B cell (primary cell): ENCODE measurements around the gene CRIP3.

Source experiments
- CTCF ChIP-seq: fragments of 200-600 bp; IDR thresholded peaks from one replicate; pipeline ENCODE4 v1.8.0; 2022; ENCODE audit warnings: antibody characterized with exemption, mild to moderate bottlenecking
- EZH2 ChIP-seq: IDR thresholded peaks from 2 replicates; pipeline ENCODE4 v1.6.1; 2012; ENCODE audit warnings: borderline replicate concordance, low read depth, mild to moderate bottlenecking, moderate library complexity, low read length; ENCODE audit not compliant: insufficient read depth, poor library complexity, severe bottlenecking

DNA sequence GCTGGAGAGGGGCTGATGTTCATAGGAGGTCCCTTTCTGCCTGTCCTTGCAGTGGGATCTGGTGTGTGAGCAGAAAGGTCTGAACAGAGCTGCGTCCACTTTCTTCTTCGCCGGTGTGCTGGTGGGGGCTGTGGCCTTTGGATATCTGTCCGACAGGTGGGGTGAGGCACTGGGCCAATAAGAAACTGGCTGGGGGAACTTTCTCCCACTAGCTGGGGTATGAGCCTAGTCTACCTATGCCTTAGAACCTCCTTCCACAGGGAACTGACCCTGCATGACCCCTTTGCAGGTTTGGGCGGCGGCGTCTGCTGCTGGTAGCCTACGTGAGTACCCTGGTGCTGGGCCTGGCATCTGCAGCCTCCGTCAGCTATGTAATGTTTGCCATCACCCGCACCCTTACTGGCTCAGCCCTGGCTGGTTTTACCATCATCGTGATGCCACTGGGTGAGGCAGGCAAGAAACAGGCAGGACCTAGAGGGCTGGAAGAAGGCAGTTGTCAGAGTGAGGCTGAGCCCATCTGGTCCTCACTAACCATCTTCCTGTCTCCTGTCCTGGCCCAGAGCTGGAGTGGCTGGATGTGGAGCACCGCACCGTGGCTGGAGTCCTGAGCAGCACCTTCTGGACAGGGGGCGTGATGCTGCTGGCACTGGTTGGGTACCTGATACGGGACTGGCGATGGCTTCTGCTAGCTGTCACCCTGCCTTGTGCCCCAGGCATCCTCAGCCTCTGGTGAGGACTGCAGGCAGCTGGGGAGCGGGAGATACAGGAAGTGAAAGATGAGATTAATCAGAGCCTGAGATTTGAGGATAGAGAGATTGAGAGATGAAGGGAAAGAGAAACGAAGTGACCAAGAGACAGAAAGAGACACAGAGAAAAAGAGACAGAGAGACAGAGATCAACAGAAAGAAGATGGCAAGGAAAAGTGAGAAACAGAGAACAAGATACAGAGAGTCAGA is 9.0 kb downstream of the CRIP3 start:
- TF ChIP-seq CTCF (no peak), EZH2 (no peak)
